Measurements from ENCODE around the gene ANKRD9.
"Not testable (repeated sequence)": the region's sequence is repeated elsewhere in the genome, so short reads cannot be mapped to it uniquely, and the experiment has no call there.

ANKRD9 gene

DNA sequence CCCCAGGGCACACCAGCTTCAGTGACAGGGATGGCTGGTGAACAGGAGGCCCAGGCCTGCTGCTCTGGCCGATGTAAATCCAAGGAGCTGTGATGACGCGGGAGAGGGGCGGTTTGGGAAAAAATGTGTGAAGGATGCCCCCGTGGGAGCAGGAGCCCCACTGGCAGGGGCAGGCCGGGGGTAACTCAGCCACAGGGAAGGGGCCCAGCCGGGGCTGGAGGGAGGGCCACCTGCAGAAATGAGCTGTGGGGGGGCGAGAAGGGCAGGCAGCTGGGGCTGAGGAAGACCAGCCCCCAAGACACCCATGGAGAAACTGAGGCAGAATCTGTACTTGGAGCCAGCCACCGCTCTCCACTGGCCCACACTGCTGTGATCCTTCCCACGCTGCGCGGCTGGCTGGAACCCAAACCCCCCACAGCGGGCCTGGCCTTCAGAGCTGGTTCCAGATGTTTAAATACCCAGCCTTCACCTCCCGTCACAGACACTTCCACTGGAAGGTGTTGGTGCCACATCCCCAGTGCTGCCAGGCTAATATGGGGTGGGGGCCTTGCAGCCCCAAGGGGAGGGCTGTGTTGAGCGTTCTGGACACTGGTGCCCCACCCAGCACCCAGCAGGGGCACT is 28.5 kb upstream of the ANKRD9 start:
- no peak for DNase-seq

DNA sequence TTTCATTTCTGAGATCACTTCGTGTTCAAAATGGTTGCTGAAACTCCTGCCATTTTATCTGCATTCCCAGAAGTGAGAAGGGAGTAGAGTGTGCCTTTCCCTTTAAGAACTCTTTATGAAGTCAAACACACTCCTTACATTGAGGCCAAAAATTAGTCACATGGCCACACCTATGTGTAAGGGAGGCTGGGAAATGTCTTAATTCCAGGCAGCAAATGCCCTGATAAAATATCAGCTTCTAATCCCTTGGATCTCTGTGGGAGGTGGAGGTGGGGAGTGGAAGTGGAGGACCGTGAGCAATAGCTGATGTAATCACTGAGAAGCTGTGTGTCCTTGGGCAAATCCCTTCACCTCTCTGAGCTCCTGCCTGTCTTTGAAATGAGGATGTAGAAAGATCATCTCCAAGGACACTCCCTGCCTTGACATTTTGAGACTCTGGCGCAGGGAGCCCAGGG is 22.7 kb upstream of the ANKRD9 start:
- DNase-seq, result no peak

DNA sequence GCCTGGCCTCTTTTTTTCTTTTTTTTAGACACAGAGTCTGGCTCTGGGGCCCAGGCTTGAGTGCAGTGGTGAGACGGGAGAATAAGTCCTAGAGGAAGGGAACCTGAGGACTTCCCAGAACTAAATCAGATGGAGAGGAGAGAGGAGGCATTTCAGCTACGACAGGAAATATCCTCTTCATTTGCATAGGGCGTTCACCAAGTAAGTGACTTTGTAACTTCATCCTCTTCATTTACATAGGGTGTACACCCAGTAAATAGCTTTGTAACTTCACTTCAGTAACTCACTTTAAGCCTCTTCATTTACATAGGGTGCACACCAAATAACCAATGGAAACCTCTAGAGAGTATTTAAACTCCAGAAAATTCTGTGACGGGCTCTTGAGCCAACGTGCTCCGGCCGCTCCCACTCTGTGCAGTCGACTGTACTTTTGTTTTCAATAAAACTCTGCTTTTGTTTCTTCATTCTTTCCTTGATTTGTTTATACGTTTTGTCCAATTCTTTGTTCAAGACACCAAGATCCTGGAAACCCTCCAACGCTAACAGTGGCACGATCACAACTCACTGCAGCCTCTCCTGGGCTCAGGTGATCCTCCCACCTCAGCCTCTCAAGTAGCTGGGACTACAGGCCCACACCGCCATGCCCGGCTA is 21.4 kb upstream of the ANKRD9 start:
- DNase-seq, result peak in 1 of 2 donors; percentile 73

- peak; percentile 70 to 77 for DNase-seq
Observed at GRCh38 chr14:102528431-102529170, 19.0 kb upstream of the ANKRD9 start.

- no peak for DNase-seq
Observed at GRCh38 chr14:102525929-102526497, 16.4 kb upstream of the ANKRD9 start.

DNA sequence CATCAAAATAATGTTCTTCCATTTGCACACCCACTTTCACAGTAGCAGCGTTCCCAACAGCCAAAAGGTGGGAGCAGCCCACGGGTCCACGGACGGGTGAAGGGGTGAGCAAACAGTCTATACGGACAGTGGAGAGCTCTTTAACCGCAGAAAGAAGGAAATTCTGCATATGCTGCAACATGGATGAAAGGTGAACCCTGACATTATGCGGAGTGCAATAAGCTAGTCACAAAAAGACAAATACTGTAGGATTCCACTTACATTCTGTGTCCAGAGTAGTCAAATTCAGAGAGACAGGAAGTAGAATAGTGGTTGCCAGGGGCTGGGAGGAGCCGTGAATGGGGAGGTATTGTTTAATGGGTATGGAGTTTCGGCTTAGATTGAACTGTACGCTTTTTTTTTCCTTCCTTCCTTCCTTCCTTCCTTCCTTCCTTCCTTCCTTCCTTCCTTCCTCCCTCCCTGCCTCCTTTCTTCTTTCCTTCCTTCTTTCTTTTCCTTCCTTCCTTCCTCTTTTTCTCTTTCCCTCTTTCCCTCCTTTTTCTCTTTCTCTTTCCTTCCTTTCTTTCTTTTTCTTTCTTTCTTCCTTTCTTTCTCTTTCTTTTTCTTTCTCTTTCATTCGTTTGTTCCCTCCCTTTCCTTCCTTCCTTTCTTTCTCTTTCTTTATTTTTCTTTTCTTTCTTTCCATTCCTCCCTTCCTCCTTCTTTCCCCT is 15.8 kb upstream of the ANKRD9 start:
- DNase-seq, result peak in 1 of 2 donors; percentile 46

GRCh38 chr14:102524451-102525218 is 15.1 kb upstream of the ANKRD9 start:
- peak; percentile 97 to 99 for DNase-seq

- no peak for DNase-seq
Observed at GRCh38 chr14:102523569-102524450, 14.2 kb upstream of the ANKRD9 start.

DNA sequence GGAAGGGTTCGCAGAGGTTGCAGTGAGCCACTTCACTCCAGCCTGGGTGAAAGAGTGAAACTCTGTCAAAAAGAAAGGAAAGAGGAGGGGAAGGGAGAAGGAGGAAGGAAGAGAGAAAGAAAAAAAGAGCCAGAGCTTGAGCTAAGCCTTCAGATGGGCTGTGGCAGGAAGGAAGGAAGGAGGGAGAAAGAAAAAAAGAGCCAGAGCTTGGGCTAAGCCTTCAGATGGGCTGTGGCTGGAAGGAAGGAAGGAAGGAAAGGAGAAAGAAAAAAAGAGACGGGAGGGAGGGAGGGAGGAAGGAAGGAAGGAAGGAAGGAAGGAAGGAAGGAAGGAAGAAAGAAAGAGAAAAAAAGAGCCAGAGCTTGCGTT is 13.6 kb upstream of the ANKRD9 start:
- no peak for DNase-seq

DNA sequence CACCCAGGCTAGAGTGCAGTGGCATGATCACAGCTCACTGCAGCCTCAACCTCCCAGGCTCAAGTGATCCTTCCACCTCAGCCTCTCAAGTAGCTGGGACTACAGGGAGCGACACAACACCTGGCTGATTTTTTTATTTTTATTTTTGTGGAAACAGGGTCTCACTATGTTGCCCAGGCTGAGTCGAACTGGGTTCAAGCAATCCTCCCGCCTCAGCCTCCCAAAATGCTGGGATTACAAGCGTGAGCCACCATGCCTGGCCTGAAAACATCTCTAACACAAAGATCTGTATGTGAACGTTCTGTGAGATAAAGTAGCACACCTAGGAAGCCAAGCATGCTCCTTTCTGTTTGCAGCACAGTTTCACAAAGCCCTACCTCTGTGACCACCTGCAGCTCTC is 10.1 kb upstream of the ANKRD9 start:
- DNase-seq, result not testable (repeated sequence)

DNA sequence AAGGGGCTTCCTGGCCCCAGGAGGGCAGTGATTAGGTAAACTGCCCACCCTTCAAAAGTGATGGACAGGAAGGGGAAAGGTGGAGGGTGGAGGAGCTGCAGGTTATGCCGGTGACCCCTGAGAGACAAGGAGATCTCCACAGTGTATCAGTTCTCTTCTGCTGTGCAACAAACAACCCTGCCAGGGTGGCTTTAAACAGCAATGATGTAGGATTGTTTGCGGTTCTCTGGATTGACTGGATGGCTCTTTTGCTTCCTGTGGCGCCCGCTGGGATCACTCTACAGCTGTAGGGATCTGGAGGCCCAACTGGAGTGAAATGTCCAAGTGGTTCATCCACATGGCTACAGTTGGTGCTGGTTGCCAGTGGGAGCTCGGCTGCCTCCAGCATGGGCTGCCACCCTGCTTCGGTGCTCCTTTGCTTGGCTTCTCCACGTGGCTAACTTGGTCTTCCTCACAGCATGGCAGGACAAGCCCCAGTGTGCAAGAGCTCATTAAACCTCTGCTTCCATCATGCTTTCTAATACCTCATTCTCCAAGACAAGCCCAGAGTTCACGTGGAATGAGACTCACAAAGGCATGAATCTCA is 8.6 kb upstream of the ANKRD9 start:
- no peak for DNase-seq

- DNase-seq, result no peak
Observed at GRCh38 chr14:102517392-102518062, 8.0 kb upstream of the ANKRD9 start.

GRCh38 chr14:102516531-102517391 is 7.2 kb upstream of the ANKRD9 start:
- DNase-seq, result peak; percentile 23 to 60

GRCh38 chr14:102514987-102515733 is 5.6 kb upstream of the ANKRD9 start:
- DNase-seq, result no peak

DNA sequence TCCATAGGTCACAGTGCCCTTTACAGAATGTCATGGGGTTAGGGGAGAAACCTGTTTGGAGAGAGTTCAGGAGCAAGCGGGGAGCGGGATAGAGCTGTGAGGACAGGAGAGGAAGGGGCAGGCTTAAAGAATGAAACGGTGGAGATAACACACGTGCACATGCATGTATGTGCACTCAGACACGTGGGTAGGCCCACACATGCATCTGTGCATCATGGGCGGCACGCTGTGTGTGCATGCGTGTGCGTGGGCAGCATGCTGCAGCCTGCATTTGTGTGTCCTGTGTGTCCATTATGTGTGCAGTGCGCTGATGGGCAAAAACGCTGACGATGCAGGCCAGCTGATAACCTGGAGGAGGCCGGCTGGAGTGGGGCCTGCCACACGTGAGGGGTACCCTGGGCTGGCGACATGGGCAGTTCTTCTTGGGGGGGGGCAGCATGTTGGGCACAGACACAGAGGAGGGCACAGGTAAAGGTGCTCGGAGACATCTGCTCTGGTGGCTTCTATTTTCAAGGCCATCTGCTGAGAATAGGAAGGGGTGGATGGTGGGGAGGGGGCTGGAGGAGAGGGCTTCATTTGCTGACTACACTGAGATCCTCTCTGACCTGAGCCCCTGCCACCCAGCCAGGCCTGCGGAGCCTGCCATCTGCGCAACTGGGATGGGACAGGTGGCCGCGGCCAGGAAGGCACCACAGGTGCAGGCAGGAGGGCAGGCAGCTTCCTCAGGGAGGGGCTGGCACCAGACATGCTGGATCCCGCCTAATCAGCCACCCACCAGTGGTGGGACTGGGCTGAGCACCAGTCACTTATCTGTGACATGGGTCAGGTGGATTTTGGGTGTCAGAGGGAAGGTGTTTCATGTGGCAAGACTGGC is 4.6 kb upstream of the ANKRD9 start:
- no peak for DNase-seq

- DNase-seq, result no peak
Observed at GRCh38 chr14:102512793-102513300, 3.3 kb upstream of the ANKRD9 start.

- no peak for DNase-seq
Observed at GRCh38 chr14:102511538-102511937, 2.0 kb upstream of the ANKRD9 start.
